ENCODE measurements around the gene NFE2L3.

DNA sequence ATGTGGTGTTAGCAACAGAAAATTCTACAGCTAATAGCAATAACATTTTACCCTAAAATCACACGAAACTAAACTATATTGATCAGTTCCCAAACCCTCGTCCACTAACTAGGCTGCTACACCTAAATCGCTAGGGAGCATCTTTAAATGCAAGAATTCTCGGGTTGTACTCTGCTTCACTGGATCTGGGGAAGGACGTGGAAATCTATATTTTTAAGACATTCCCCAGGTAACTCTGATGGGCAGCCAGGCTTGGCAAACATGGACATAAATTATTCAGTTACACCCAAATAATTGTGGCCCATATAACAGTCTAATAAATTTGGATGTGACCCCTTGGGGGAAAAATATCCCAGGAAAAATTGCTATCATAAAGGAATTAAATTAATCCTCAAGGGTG is 36.3 kb upstream of the NFE2L3 start:
- TF ChIP-seq, protein P1, sequence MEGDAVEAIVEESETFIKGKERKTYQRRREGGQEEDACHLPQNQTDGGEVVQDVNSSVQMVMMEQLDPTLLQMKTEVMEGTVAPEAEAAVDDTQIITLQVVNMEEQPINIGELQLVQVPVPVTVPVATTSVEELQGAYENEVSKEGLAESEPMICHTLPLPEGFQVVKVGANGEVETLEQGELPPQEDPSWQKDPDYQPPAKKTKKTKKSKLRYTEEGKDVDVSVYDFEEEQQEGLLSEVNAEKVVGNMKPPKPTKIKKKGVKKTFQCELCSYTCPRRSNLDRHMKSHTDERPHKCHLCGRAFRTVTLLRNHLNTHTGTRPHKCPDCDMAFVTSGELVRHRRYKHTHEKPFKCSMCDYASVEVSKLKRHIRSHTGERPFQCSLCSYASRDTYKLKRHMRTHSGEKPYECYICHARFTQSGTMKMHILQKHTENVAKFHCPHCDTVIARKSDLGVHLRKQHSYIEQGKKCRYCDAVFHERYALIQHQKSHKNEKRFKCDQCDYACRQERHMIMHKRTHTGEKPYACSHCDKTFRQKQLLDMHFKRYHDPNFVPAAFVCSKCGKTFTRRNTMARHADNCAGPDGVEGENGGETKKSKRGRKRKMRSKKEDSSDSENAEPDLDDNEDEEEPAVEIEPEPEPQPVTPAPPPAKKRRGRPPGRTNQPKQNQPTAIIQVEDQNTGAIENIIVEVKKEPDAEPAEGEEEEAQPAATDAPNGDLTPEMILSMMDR (IDR thresholded peaks at IDR 0.05; ENCODE audit: insufficient read depth, low read depth, low read length): no peak
- no peak for TF ChIP-seq EZH2 (IDR thresholded peaks at IDR 0.05; ENCODE audit: insufficient read depth, low read length)
